Measurements from ENCODE around the gene PCBP1. TPM values are rescaled to one million over a fixed set of nuclear protein-coding genes. Genes with fewer than 3 reads are reported as not detected.
"Not testable (repeated sequence)": the region's sequence is repeated elsewhere in the genome, so short reads cannot be mapped to it uniquely, and the experiment has no call there.

The PCBP1 gene
- total RNA-seq, 4 donors from 2014 or later: 117 to 222 (median 167) TPM

DNA sequence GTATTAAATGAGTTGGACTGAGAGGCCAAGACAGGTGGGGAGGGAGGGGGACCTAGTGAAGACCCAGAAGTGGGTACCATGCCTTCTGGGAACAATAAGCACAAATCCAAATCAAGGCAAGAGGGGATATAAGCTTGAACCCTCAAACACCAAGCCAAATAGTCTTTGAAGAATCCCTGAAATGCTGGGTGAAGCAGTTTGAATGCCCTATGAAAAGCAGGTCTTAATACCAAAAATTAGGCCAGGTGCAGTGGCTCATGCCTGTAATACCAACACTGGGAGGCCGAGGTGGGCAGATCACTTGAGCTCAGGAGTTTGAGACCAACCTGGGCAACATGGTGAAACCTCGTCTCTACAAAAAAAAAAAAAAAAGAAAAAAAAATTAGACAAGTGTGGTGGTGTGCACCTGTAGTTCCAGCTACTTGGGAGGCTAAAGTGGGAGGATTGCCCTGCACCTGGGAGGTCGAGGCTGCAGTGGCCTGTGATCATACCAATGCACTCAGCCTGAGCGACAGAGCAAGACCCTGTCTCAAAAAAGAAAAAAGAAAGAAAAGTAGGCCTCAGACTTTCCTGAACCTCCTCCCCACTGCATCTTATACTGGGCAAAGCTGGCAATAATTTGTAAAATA is 3.5 kb downstream of the PCBP1 start:
- WGBS, 2 donors (ENCODE audit: low coverage in 1 of 2): 92 to 100% methylated on average over 1 to 4 of the region's 4 CpGs
- Histone ChIP-seq H3K4me3 (no peak overlapping the region), H3K27me3 (no peaks in the 10 kb centered on the region), H3K27ac (peak overlapping the region in 3 of 4 donors; percentile 26 to 100 (median 95)), H3K36me3 (peaks cover 0 to 12% of the 10 kb centered on the region in 2 donors), H3K9me3 (no peaks in the 10 kb centered on the region), H3K4me1 (peaks cover under 1 to 46% (median 17%) of the 10 kb centered on the region in 3 donors)
- no peak for ATAC-seq
- TF ChIP-seq, protein P1, sequence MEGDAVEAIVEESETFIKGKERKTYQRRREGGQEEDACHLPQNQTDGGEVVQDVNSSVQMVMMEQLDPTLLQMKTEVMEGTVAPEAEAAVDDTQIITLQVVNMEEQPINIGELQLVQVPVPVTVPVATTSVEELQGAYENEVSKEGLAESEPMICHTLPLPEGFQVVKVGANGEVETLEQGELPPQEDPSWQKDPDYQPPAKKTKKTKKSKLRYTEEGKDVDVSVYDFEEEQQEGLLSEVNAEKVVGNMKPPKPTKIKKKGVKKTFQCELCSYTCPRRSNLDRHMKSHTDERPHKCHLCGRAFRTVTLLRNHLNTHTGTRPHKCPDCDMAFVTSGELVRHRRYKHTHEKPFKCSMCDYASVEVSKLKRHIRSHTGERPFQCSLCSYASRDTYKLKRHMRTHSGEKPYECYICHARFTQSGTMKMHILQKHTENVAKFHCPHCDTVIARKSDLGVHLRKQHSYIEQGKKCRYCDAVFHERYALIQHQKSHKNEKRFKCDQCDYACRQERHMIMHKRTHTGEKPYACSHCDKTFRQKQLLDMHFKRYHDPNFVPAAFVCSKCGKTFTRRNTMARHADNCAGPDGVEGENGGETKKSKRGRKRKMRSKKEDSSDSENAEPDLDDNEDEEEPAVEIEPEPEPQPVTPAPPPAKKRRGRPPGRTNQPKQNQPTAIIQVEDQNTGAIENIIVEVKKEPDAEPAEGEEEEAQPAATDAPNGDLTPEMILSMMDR (IDR thresholded peaks at IDR 0.05): no peak
- TF ChIP-seq POLR2A (IDR thresholded peaks at IDR 0.05) (no peak), POLR2AphosphoS5 (IDR thresholded peaks at IDR 0.05) (no peak), EP300 (IDR thresholded peaks at IDR 0.05) (no peak)

DNA sequence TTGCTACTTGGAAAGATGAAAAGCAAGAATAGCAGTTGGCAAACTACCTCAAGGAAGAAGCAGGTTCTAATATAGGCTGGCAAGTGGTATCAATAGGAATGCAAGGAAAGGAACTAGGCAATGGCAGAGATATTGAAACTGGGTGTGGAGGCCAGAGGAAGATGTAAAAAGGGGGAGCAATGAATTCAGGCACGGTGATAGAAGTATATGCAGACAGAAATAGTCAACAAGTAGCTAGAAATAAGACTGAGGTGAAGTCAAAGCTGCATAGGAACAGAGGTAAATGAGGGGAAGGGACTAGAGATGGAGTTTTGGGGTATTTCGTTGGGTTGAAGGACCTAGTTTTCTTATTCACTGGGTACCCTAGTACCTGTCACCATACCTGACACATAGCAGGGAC is 4.1 kb downstream of the PCBP1 start:
- Histone ChIP-seq H3K36me3 (peaks cover 0 to 12% of the 10 kb centered on the region in 2 donors), H3K27ac (peak overlapping the region in 2 of 4 donors; percentile 5 to 100), H3K4me1 (peaks cover 0 to 49% (median 17%) of the 10 kb centered on the region in 3 donors), H3K27me3 (no peaks in the 10 kb centered on the region), H3K4me3 (no peak overlapping the region), H3K9me3 (no peaks in the 10 kb centered on the region)
- 55 to 71% methylated on average over 1 to 2 of the region's 2 CpGs for WGBS, 2 donors (ENCODE audit: low coverage in 1 of 2)
- no peak for TF ChIP-seq POLR2A (IDR thresholded peaks at IDR 0.05)
- no peak for TF ChIP-seq POLR2AphosphoS5 (IDR thresholded peaks at IDR 0.05)
- TF ChIP-seq, protein P1 (IDR thresholded peaks at IDR 0.05): no peak
- no peak for TF ChIP-seq EP300 (IDR thresholded peaks at IDR 0.05)
- ATAC-seq: no peak

DNA sequence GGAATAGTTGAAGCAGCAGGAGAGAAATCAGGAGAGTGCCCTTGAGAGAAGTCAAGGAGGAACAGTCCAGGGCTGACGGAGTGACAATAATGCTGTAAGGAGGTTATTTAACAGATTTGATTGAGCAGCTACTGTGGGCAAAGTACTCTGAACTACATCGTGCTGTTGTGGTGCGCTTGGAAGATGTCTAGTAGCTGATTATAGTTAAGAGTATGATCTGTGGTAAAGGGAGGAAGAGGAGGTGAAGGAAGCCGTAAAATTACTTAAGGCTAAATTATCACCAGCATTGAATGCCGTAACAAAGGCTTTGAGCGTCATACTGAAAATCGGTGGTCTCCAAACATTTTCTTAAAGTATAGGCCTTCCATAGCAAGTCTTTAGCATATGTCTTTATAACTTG is 4.5 kb downstream of the PCBP1 start:
- Histone ChIP-seq H3K27ac (peak overlapping the region in 1 of 4 donors; percentile 5), H3K36me3 (peaks cover 0 to 12% of the 10 kb centered on the region in 2 donors), H3K27me3 (no peaks in the 10 kb centered on the region), H3K4me3 (no peak overlapping the region), H3K9me3 (no peaks in the 10 kb centered on the region), H3K4me1 (peaks cover 0 to 49% (median 17%) of the 10 kb centered on the region in 3 donors)
- ATAC-seq: no peak
- WGBS, 2 donors (ENCODE audit: low coverage in 1 of 2): 92 to 98% methylated on average over 6 to 7 of the region's 7 CpGs
- TF ChIP-seq POLR2AphosphoS5 (IDR thresholded peaks at IDR 0.05): no peak
- TF ChIP-seq, protein P1 (IDR thresholded peaks at IDR 0.05): no peak
- no peak for TF ChIP-seq POLR2A (IDR thresholded peaks at IDR 0.05)
- no peak for TF ChIP-seq EP300 (IDR thresholded peaks at IDR 0.05)

DNA sequence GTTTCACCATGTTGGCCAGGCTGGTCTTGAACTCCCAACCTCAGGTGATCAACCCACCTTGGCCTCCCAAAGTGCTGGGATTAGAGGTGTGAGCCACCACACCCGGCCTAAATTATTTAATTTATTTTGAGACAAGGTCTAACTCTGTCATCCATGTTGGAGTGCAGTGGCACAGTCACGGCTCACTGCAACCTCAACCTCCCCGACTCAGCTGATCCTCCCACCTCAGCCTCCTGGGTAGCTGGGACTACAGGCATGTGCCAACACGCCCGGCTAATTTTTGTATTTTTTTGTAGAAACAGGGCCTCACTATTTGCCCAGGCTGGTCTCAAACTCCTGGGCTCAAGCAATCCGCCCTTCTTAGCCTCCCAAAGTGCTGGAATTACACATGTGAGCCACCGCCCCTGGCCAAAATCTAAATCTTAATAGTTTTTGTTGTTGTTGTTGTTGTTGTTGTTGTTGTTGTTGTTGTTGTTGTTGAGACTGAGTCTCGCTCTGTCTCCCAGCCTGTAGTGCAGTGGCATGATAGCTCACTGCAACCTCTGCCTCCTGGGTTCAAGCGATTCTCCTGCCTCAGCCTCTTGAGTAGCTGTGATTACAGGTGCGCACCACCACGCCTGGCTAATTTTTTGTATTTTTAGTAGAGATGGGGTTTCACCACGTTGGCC is 5.4 kb downstream of the PCBP1 start:
- Histone ChIP-seq H3K4me1 (peaks cover 0 to 49% (median 17%) of the 10 kb centered on the region in 3 donors), H3K36me3 (peaks cover 0 to 12% of the 10 kb centered on the region in 2 donors)
- not testable (repeated sequence) for H3K4me3 ChIP-seq, ATAC-seq, H3K9me3 ChIP-seq, H3K27ac ChIP-seq, H3K27me3 ChIP-seq
- WGBS, 2 donors (ENCODE audit: low coverage in 1 of 2): 91 to 93% methylated on average over 4 to 10 of the region's 12 CpGs

DNA sequence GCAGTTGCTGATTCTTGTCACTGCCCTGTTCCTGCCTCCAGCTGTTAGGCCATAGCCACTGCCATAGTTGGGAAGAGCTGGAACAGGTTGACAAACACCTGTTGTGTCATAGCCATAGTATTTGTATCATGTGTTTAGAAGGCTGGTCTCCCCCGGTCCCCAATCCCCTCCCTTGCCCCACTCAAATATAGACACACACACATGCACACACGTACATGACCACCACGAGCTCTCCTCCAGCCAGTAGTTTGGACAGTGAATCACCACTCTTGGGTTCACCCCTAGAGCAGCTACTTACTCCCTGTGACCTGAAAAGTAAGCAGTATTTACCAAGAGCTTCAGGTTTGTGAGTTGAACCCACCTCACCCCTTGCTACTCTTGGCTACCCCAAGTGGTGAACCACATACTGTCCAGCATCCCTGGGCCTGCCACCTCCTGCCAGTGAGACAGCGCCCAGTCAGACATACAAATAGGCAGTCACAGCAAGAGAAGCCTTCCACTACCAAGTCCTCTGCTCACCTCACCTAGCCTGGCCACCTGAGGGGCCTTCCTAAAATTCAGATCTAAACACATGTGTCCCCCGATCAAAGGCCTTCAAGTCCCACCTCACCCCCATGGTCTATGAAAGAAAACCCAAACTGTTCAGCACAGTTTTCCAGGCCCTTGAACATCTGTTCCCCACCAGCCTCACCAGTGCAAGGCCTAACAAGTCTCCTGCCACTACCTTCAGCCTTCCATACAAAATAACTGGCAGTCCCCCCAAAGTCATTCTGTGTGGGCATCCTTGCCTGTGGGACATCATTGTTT is 7.1 kb downstream of the PCBP1 start:
- TF ChIP-seq, protein P1 (IDR thresholded peaks at IDR 0.05): no peak
- no peak for TF ChIP-seq EP300 (IDR thresholded peaks at IDR 0.05)
- TF ChIP-seq POLR2A (IDR thresholded peaks at IDR 0.05): no peak
- no peak for TF ChIP-seq POLR2AphosphoS5 (IDR thresholded peaks at IDR 0.05)
- Histone ChIP-seq H3K27ac (peak overlapping the region; percentile 74 to 86 (median 81)), H3K36me3 (peaks cover 0 to 4% of the 10 kb centered on the region in 2 donors), H3K4me3 (peak overlapping the region in 1 of 2 donors; percentile 0), H3K9me3 (no peaks in the 10 kb centered on the region), H3K4me1 (peaks cover 0 to 41% (median 14%) of the 10 kb centered on the region in 3 donors), H3K27me3 (no peaks in the 10 kb centered on the region)
- 84 to 86% methylated on average over 2 to 5 of the region's 5 CpGs for WGBS, 2 donors (ENCODE audit: low coverage in 1 of 2)
- ATAC-seq: no peak
